ENCODE data around the gene ZNF665.
"Not testable (repeated sequence)": the region's sequence is repeated elsewhere in the genome, so short reads cannot be mapped to it uniquely, and the experiment has no call there.

Gene ZNF665

GRCh38 chr19:53192771-53193534 is at the start of gene ZNF665:
Gene ZNF665 (minus strand): TSS chr19:53193358. CDS start chr19:53182898, 10,460 bp downstream.
- peak; percentile 93 for DNase-seq (ENCODE audit: low spot score)

GRCh38 chr19:53237114-53237777 is 44.1 kb upstream of the ZNF665 start:
- no peak for DNase-seq (ENCODE audit: low spot score)

- no peak for DNase-seq (ENCODE audit: low spot score)
These were observed 31.4 kb upstream of the ZNF665 start for GRCh38 chr19:53224606-53225005.

- DNase-seq (ENCODE audit: low spot score) = not testable (repeated sequence)
These were observed 29.6 kb upstream of the ZNF665 start for GRCh38 chr19:53222716-53223115.

- DNase-seq (ENCODE audit: low spot score) = no peak
These were observed 19.7 kb upstream of the ZNF665 start for GRCh38 chr19:53212703-53213320.

GRCh38 chr19:53211554-53211953 is 18.4 kb upstream of the ZNF665 start:
- DNase-seq (ENCODE audit: low spot score) = not testable (repeated sequence)

GRCh38 chr19:53196777-53197396 is 3.7 kb upstream of the ZNF665 start:
- peak; percentile 96 for DNase-seq (ENCODE audit: low spot score)

- peak; percentile 94 for DNase-seq (ENCODE audit: low spot score)
These were observed 2.2 kb upstream of the ZNF665 start for GRCh38 chr19:53195265-53195903.

- DNase-seq (ENCODE audit: low spot score) = no peak
These were observed 521 bp upstream of the ZNF665 start for GRCh38 chr19:53193535-53194222.

GRCh38 chr19:53190253-53190652 is 2.9 kb downstream of the ZNF665 start:
- DNase-seq (ENCODE audit: low spot score) = no peak

GRCh38 chr19:53189691-53190198 is 3.4 kb downstream of the ZNF665 start:
- DNase-seq (ENCODE audit: low spot score) = not testable (repeated sequence)

GRCh38 chr19:53185155-53185882 is 7.8 kb downstream of the ZNF665 start:
- not testable (repeated sequence) for DNase-seq (ENCODE audit: low spot score)

GRCh38 chr19:53183146-53183764 is 9.9 kb downstream of the ZNF665 start:
- no peak for DNase-seq (ENCODE audit: low spot score)

GRCh38 chr19:53182202-53182601 is 11.0 kb downstream of the ZNF665 start:
- no peak for DNase-seq (ENCODE audit: low spot score)

GRCh38 chr19:53177986-53178385 is 15.2 kb downstream of the ZNF665 start:
- no peak for DNase-seq (ENCODE audit: low spot score)

- no peak for DNase-seq (ENCODE audit: low spot score)
These were observed 20.3 kb downstream of the ZNF665 start for GRCh38 chr19:53172889-53173288.

GRCh38 chr19:53165691-53166091 is 27.5 kb downstream of the ZNF665 start:
- no peak for DNase-seq (ENCODE audit: low spot score)

GRCh38 chr19:53161123-53161522 is 32.0 kb downstream of the ZNF665 start:
- DNase-seq (ENCODE audit: low spot score) = no peak

GRCh38 chr19:53160350-53160749 is 32.8 kb downstream of the ZNF665 start:
- no peak for DNase-seq (ENCODE audit: low spot score)

- peak; percentile 6 for DNase-seq (ENCODE audit: low spot score)
These were observed 35.0 kb downstream of the ZNF665 start for GRCh38 chr19:53158119-53158656.
